Neuronal stem cell (in vitro differentiated cells): ENCODE data around the gene OTULIN.

ENCODE experiments used
- DNase-seq: peaks from one replicate; pipeline ENCODE4 v3.0.0-alpha.2; 2013; ENCODE audit warnings: low spot score
- H2AFZ ChIP-seq: one replicate; pipeline ENCODE4 v1.6.1; 2013; ENCODE audit warnings: mild to moderate bottlenecking, low read length, inconsistent platforms
- H2AK5ac ChIP-seq: 2 replicates; pipeline ENCODE4 v1.6.1; 2013; ENCODE audit warnings: low read depth, mild to moderate bottlenecking, inconsistent platforms, low read length, moderate library complexity, mixed read lengths
- H2BK120ac ChIP-seq: 2 replicates; pipeline ENCODE4 v1.6.1; 2013; ENCODE audit warnings: low read depth, mild to moderate bottlenecking, inconsistent platforms, low read length, moderate library complexity, mixed read lengths
- H2BK12ac ChIP-seq: one replicate; pipeline ENCODE4 v1.6.1; 2013; ENCODE audit warnings: low read length, inconsistent platforms
- H2BK15ac ChIP-seq: 2 replicates; pipeline ENCODE4 v1.6.1; 2013; ENCODE audit warnings: mild to moderate bottlenecking, low read length, inconsistent platforms, mixed read lengths
- H2BK5ac ChIP-seq: one replicate; pipeline ENCODE4 v1.6.1; 2013; ENCODE audit warnings: inconsistent platforms, mild to moderate bottlenecking, low read length, moderate library complexity
- H3K14ac ChIP-seq: one replicate; pipeline ENCODE4 v1.6.1; 2013; ENCODE audit warnings: low read length, inconsistent platforms
- H3K18ac ChIP-seq: 2 replicates; pipeline ENCODE4 v1.6.1; 2013; ENCODE audit warnings: low read length, inconsistent platforms
- H3K23ac ChIP-seq: 2 replicates; pipeline ENCODE4 v1.6.1; 2013; ENCODE audit warnings: low read depth, mild to moderate bottlenecking, mixed read lengths, low read length, inconsistent platforms; ENCODE audit not compliant: poor library complexity
- H3K27ac ChIP-seq: replicated peaks from 3 replicates; pipeline ENCODE4 v1.5.1; 2013; ENCODE audit warnings: low read length, inconsistent platforms
- H3K27me3 ChIP-seq, 3 experiments: 2 replicates each; pipeline ENCODE4 v1.6.1; 2013; ENCODE audit warnings: low read length in 3 of 3, mild to moderate bottlenecking in 2 of 3, inconsistent platforms in 1 of 3, low read depth in 1 of 3, mixed read lengths in 1 of 3, moderate library complexity in 1 of 3; ENCODE audit not compliant: control insufficient read depth in 3 of 3, insufficient read depth in 3 of 3
- H3K36me3 ChIP-seq, 2 donors: replicated peaks in 1 of 2; 2 replicates each; pipeline ENCODE4 v1.6.1; 2013; ENCODE audit warnings: low read length in 2 of 2; ENCODE audit not compliant: control insufficient read depth in 2 of 2, insufficient read depth in 2 of 2
- H3K4ac ChIP-seq: 2 replicates; pipeline ENCODE4 v1.6.1; 2013; ENCODE audit warnings: inconsistent platforms, mild to moderate bottlenecking, low read length, moderate library complexity
- H3K4me1 ChIP-seq, 2 donors: 1 replicate in 1 of 2; 2 replicates in 1 of 2; pipeline ENCODE4 v1.6.1; 2013; ENCODE audit warnings: low read length in 2 of 2, low read depth in 1 of 2; ENCODE audit not compliant: control insufficient read depth in 2 of 2, insufficient read depth in 1 of 2
- H3K4me2 ChIP-seq: one replicate; pipeline ENCODE4 v1.6.1; 2013; ENCODE audit warnings: mild to moderate bottlenecking, low read length, inconsistent platforms; ENCODE audit not compliant: insufficient read depth, poor library complexity, severe bottlenecking
- H3K4me3 ChIP-seq, 2 donors: 2 replicates each; pipeline ENCODE4 v1.5.1; 2013; ENCODE audit warnings: low read length in 2 of 2, mild to moderate bottlenecking in 2 of 2, inconsistent platforms in 1 of 2, moderate library complexity in 1 of 2
- H3K79me1 ChIP-seq: one replicate; pipeline ENCODE4 v1.6.1; 2013; ENCODE audit warnings: low read depth, mild to moderate bottlenecking, inconsistent platforms, low read length, moderate library complexity
- H3K9ac ChIP-seq: one replicate; pipeline ENCODE4 v1.6.1; 2013; ENCODE audit warnings: mild to moderate bottlenecking, low read depth, low read length, inconsistent platforms; ENCODE audit not compliant: poor library complexity
- H3K9me3 ChIP-seq, 2 donors: replicated peaks in 1 of 2; 2 replicates each; pipeline versions ENCODE3 to v1.6.1; 2013; ENCODE audit warnings: low read length in 2 of 2, mild to moderate bottlenecking in 2 of 2, inconsistent platforms in 1 of 2, low read depth in 1 of 2, mixed read lengths in 1 of 2, moderate library complexity in 1 of 2; ENCODE audit not compliant: control insufficient read depth in 2 of 2, insufficient read depth in 1 of 2
- H4K8ac ChIP-seq: one replicate; pipeline ENCODE4 v1.6.1; 2013; ENCODE audit warnings: low read depth, mild to moderate bottlenecking, inconsistent platforms, low read length, moderate library complexity
- H4K91ac ChIP-seq: one replicate; pipeline ENCODE4 v1.6.1; 2013; ENCODE audit warnings: low read length, low read depth, mild to moderate bottlenecking, inconsistent platforms; ENCODE audit not compliant: poor library complexity
- WGBS, 2 donors: extraction: QIAGEN DNeasy Blood & Tissue Kit; methylation state at CpG; one replicate each; pipeline ENCODE4 v1.1.7; 2013; ENCODE audit warnings: missing lambda C conversion rate in 2 of 2, mixed read lengths in 1 of 2; ENCODE audit not compliant: insufficient read length in 2 of 2, insufficient replicate concordance in 1 of 2; ENCODE audit errors: extremely low coverage in 2 of 2; 5-methylcytosine and 5-hydroxymethylcytosine counted together

The OTULIN gene

DNA sequence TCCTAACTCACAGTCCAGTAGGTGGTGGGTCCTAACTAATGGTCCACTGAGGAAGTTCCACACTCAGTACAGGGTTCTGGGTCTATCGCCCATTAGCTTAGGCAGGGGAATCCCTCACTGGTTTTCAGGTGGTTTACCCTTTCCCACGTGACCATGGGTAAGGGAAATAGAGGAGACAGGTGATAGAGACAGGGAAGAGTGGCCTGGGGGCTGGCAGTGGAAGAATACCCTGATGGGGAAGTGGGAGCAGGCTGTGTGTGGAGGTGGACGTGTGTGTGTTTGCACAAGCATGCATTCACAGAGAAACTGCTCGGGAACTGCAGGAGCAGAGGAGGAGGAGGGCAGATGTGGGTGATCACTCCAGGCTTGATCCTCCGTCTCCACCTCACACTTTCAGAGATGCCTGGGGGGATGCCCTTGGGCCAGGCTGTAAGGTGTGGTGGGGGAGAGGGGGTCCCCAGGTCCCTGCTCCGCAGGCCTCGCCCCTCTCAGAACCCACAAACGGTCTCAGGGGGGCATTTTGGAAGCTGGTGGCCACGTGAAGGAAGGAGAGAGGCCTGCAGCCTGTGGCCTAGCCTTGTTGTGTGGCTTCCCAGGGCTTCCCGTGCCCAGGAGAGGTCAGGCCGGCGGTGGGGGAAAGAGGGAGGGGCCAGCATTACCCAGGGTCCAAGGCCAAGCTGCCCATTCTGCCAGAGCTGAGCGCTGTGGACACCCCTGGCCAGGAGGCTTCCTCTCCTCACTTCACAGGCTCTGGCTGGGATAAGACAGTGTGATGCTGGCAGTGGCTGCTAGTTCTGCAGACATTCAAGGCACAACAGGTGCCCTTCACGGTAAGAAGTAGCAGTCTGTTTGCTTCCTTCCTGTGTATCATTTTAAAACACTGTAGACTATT is 80.0 kb downstream of the OTULIN start:
- H2BK5ac ChIP-seq: no peak overlapping the region
- H2BK15ac ChIP-seq: no peak overlapping the region
- H2AFZ ChIP-seq: no peak overlapping the region
- no peak for DNase-seq
- H3K4ac ChIP-seq: no peak overlapping the region
- no peak overlapping the region for H3K27ac ChIP-seq
- H3K4me3 ChIP-seq: no peak overlapping the region
- peaks cover 0 to 5% of the 10 kb centered on the region in 2 donors for H3K9me3 ChIP-seq
- peak overlapping the region; percentile 44 for H3K18ac ChIP-seq
- no peak overlapping the region for H3K23ac ChIP-seq
- peaks cover 6 to 17% of the 10 kb centered on the region in 2 donors for H3K4me1 ChIP-seq
- peak overlapping the region; percentile 43 for H2AK5ac ChIP-seq
- no peak overlapping the region for H4K91ac ChIP-seq
- no peak overlapping the region for H3K4me2 ChIP-seq
- no peak overlapping the region for H3K14ac ChIP-seq
- peak overlapping the region; percentile 1 for H2BK120ac ChIP-seq
- H3K27me3 ChIP-seq: no peaks in the 10 kb centered on the region
- no peaks in the 10 kb centered on the region for H3K79me1 ChIP-seq
- no CpG with 5 or more reads among the region's 14 CpGs for WGBS, 2 donors
- H2BK12ac ChIP-seq: no peak overlapping the region
- H4K8ac ChIP-seq: no peak overlapping the region
- H3K9ac ChIP-seq: no peak overlapping the region
- peaks cover 0 to 14% of the 10 kb centered on the region in 2 donors for H3K36me3 ChIP-seq

DNA sequence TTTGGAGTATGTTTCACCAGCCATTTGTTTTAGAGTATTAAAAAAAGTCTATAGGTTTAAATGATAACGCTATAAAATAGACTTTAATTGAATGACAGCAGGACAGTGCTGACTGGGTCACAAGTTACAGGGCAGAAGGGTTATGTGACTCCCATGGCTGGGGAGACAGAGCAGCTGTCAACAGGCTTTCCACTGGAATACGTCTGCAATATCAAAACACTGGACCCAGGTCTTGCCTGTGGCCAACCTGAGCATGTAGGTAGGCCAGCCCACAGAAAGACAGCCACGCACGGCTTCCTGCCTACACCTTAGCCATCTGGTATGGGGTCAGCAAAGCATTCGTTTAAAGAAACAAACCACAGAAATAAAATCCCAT is 80.7 kb downstream of the OTULIN start:
- H2AK5ac ChIP-seq: no peak overlapping the region
- WGBS, 2 donors: no CpG with 5 or more reads among the region's 5 CpGs
- H2AFZ ChIP-seq: no peak overlapping the region
- H3K18ac ChIP-seq: no peak overlapping the region
- peaks cover 0 to 19% of the 10 kb centered on the region in 2 donors for H3K36me3 ChIP-seq
- H2BK120ac ChIP-seq: no peak overlapping the region
- no peaks in the 10 kb centered on the region for H3K79me1 ChIP-seq
- no peak overlapping the region for H4K91ac ChIP-seq
- H3K27ac ChIP-seq: no peak overlapping the region
- no peak overlapping the region for H3K23ac ChIP-seq
- no peak overlapping the region for H3K14ac ChIP-seq
- no peak overlapping the region for H3K4me3 ChIP-seq
- no peak overlapping the region for H2BK12ac ChIP-seq
- H2BK15ac ChIP-seq: no peak overlapping the region
- H3K4ac ChIP-seq: no peak overlapping the region
- no peak overlapping the region for H4K8ac ChIP-seq
- H2BK5ac ChIP-seq: no peak overlapping the region
- H3K4me1 ChIP-seq: peaks cover 3 to 17% of the 10 kb centered on the region in 2 donors
- H3K9me3 ChIP-seq: peaks cover 0 to 5% of the 10 kb centered on the region in 2 donors
- no peak for DNase-seq
- H3K4me2 ChIP-seq: no peak overlapping the region
- H3K27me3 ChIP-seq: no peaks in the 10 kb centered on the region
- H3K9ac ChIP-seq: no peak overlapping the region

DNA sequence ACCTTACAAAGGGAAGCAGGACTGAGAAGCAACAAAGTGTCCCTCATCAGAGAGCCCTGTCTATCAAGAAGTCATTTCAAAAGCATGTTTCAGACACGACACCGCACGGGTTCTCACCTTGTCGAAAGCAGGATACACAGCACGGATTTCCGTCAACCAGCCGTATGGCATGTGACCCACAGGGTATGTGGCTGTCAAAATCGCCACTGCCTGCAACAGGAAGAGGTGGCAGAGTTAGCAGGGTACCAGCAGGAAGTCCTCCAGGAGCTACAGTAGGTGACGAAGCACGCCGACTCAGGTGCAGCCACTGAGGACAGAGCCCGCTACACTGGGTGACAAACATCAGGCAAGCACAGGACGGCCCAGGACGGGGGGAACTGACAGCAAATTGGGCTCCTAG is 81.2 kb downstream of the OTULIN start:
- Histone ChIP-seq H3K9ac (no peak overlapping the region), H3K27ac (no peak overlapping the region), H4K91ac (no peak overlapping the region), H3K4me2 (no peak overlapping the region), H2BK120ac (no peak overlapping the region), H2BK12ac (no peak overlapping the region), H3K18ac (peak overlapping the region; percentile 2), H3K4ac (no peak overlapping the region), H3K14ac (no peak overlapping the region), H2BK15ac (no peak overlapping the region), H3K36me3 (peaks cover 0 to 18% of the 10 kb centered on the region in 2 donors), H3K23ac (no peak overlapping the region), H2AFZ (no peak overlapping the region), H2AK5ac (no peak overlapping the region), H3K4me3 (no peak overlapping the region), H3K9me3 (peaks cover 0 to 5% of the 10 kb centered on the region in 2 donors), H3K4me1 (peaks cover 1 to 14% of the 10 kb centered on the region in 2 donors), H4K8ac (no peak overlapping the region), H2BK5ac (no peak overlapping the region), H3K79me1 (no peaks in the 10 kb centered on the region), H3K27me3 (no peaks in the 10 kb centered on the region)
- WGBS, 2 donors: no CpG with 5 or more reads among the region's 14 CpGs
- DNase-seq: no peak

DNA sequence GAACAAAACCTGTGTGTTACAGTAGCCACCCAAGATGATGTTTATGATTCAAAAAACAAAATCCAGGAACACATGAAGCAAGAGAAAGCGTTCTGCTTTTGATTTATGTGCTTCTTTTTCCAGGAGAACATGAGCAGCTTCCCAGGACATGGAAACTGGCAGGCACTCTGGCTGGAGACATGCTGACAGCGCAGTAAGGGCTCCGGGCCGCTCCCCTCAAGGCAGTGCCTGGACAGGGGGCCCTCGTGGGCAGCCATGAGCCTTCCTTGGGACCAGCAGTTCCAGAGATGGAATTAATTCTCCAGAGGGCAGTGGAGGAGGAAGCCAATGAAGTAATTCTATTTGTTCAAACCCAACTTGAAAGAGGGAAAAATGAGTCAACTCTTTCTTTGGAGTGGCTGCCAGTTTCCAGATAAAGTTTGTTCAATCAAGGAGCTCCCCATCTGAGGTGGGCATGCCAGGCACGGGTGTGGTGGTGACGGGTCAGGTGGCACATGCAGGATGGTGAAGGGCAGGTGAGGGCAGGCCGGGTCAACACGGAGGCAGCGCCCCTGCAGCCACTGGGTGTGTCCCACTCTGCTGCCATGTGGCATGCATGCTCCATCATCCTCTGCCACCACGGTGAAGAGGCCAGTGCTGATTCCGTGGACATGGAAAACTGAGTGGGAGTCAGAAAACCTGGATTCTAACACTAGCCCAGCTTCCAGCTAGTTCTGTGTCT is 83.8 kb downstream of the OTULIN start:
- Histone ChIP-seq H2BK5ac (no peak overlapping the region), H3K14ac (no peak overlapping the region), H2AFZ (no peak overlapping the region), H3K4me2 (no peak overlapping the region), H3K18ac (peak overlapping the region; percentile 42), H3K79me1 (no peaks in the 10 kb centered on the region), H2BK120ac (no peak overlapping the region), H4K91ac (no peak overlapping the region), H4K8ac (peak overlapping the region; percentile 89), H3K27me3 (no peaks in the 10 kb centered on the region), H2AK5ac (no peak overlapping the region), H3K4me1 (peaks cover 1 to 6% of the 10 kb centered on the region in 2 donors), H3K27ac (no peak overlapping the region), H3K4ac (no peak overlapping the region), H3K23ac (no peak overlapping the region), H2BK15ac (no peak overlapping the region), H3K9ac (no peak overlapping the region), H2BK12ac (peak overlapping the region; percentile 49), H3K9me3 (no peaks in the 10 kb centered on the region), H3K4me3 (peak overlapping the region in 1 of 2 donors; percentile 53), H3K36me3 (peaks cover 0 to 11% of the 10 kb centered on the region in 2 donors)
- DNase-seq: no peak
- no CpG with 5 or more reads among the region's 12 CpGs for WGBS, 2 donors
